ENCODE data around the gene LAD1. TPM values are rescaled to one million over a fixed set of nuclear protein-coding genes. Genes with fewer than 3 reads are reported as not detected.

The LAD1 gene
- total RNA-seq, 1 experiment from 2014 or later: 0.10 TPM

GRCh38 chr1:201350884-201351283 is 48.2 kb downstream of the LAD1 start:
- H3K27me3 ChIP-seq (ENCODE audit: control insufficient read depth, insufficient read depth, low read length): peaks cover 2% of the 10 kb centered on the region
- ChIA-PET POLR2A (no interaction called here), CTCF (no interaction called here)
- no peaks in the 10 kb centered on the region for H3K9me3 ChIP-seq (ENCODE audit: control insufficient read depth, insufficient read depth, low read depth, low read length)
- ATAC-seq: no peak
- no peaks in the 10 kb centered on the region for H3K4me1 ChIP-seq (ENCODE audit: control insufficient read depth, insufficient read depth, low read length)
- no peak overlapping the region for H3K27ac ChIP-seq (ENCODE audit: low read length)
- H3K4me3 ChIP-seq (ENCODE audit: low read depth in 2 of 2, low read length in 2 of 2): no peak overlapping the region
- H3K36me3 ChIP-seq (ENCODE audit: control insufficient read depth, insufficient read depth, low read length): no peaks in the 10 kb centered on the region
- in situ Hi-C loops (cut with HindIII; ENCODE audit: low pct_unique_long_range_greater_than_20kb, low sequenced_read_pairs) (no loop called here), intact Hi-C loops (cut with micrococcal nuclease; ENCODE audit: unreplicated experiment) (no loop called here)
- TF ChIP-seq TCF7L2 (IDR thresholded peaks at IDR 0.05; ENCODE audit: low read depth, low read length) (no peak), CTCF (IDR thresholded peaks at IDR 0.05) (no peak), REST (IDR thresholded peaks at IDR 0.05; ENCODE audit: insufficient read depth in 1 of 2, low read depth in 2 of 2, low read length in 1 of 2) (no peak), POLR2AphosphoS5 (IDR thresholded peaks at IDR 0.05; ENCODE audit: low read depth, low read length) (no peak), SIN3A (IDR thresholded peaks at IDR 0.05; ENCODE audit: borderline replicate concordance, insufficient read depth, low read depth, low read length) (no peak)
- BruUV-seq (replicated peaks): no TSS peak
- no peak for DNase-seq (ENCODE audit: low read depth, low spot score)

- H3K4me1 ChIP-seq (ENCODE audit: control insufficient read depth, insufficient read depth, low read length): no peaks in the 10 kb centered on the region
- no peak for TF ChIP-seq SIN3A (IDR thresholded peaks at IDR 0.05; ENCODE audit: borderline replicate concordance, insufficient read depth, low read depth, low read length)
- H3K9me3 ChIP-seq (ENCODE audit: control insufficient read depth, insufficient read depth, low read depth, low read length): no peaks in the 10 kb centered on the region
- ATAC-seq (no peak), DNase-seq (ENCODE audit: low read depth, low spot score) (no peak)
- BruUV-seq (replicated peaks): no TSS peak
- in situ Hi-C loops (cut with HindIII; ENCODE audit: low pct_unique_long_range_greater_than_20kb, low sequenced_read_pairs): no loop called here
- no peak overlapping the region for H3K4me3 ChIP-seq (ENCODE audit: low read depth in 2 of 2, low read length in 2 of 2)
- H3K27ac ChIP-seq (ENCODE audit: low read length): no peak overlapping the region
- H3K36me3 ChIP-seq (ENCODE audit: control insufficient read depth, insufficient read depth, low read length): no peaks in the 10 kb centered on the region
- ChIA-PET POLR2A (no interaction called here), CTCF (no interaction called here)
- intact Hi-C loops (cut with micrococcal nuclease; ENCODE audit: unreplicated experiment): no loop called here
- peaks cover 2% of the 10 kb centered on the region for H3K27me3 ChIP-seq (ENCODE audit: control insufficient read depth, insufficient read depth, low read length)
These were observed 48.8 kb downstream of the LAD1 start for GRCh38 chr1:201350361-201350725.

- BruUV-seq (replicated peaks): no TSS peak
- ATAC-seq (no peak), DNase-seq (ENCODE audit: low read depth, low spot score) (no peak)
- Histone ChIP-seq H3K4me1 (ENCODE audit: control insufficient read depth, insufficient read depth, low read length) (no peaks in the 10 kb centered on the region), H3K36me3 (ENCODE audit: control insufficient read depth, insufficient read depth, low read length) (no peaks in the 10 kb centered on the region), H3K4me3 (ENCODE audit: low read depth in 2 of 2, low read length in 2 of 2) (no peak overlapping the region), H3K27me3 (ENCODE audit: control insufficient read depth, insufficient read depth, low read length) (peaks cover 2% of the 10 kb centered on the region), H3K27ac (ENCODE audit: low read length) (no peak overlapping the region), H3K9me3 (ENCODE audit: control insufficient read depth, insufficient read depth, low read depth, low read length) (no peaks in the 10 kb centered on the region)
- intact Hi-C loops (cut with micrococcal nuclease; ENCODE audit: unreplicated experiment) (loop anchor here (5.0 kb wide), 1 partner anchor 97 kb away; no protein-coding TSS in a partner anchor), in situ Hi-C loops (cut with HindIII; ENCODE audit: low pct_unique_long_range_greater_than_20kb, low sequenced_read_pairs) (no loop called here)
- TF ChIP-seq REST (IDR thresholded peaks at IDR 0.05; ENCODE audit: insufficient read depth in 1 of 2, low read depth in 2 of 2, low read length in 1 of 2) (no peak), CTCF (IDR thresholded peaks at IDR 0.05) (no peak), POLR2AphosphoS5 (IDR thresholded peaks at IDR 0.05; ENCODE audit: low read depth, low read length) (no peak), SIN3A (IDR thresholded peaks at IDR 0.05; ENCODE audit: borderline replicate concordance, insufficient read depth, low read depth, low read length) (no peak), TCF7L2 (IDR thresholded peaks at IDR 0.05; ENCODE audit: low read depth, low read length) (no peak)
- CTCF ChIA-PET: interaction anchor here (1.1 kb wide), 1 partner anchor 104 kb away, joined by 3 read pairs; no protein-coding TSS in a partner anchor
- POLR2A ChIA-PET: no interaction called here
These were observed 50.0 kb downstream of the LAD1 start for GRCh38 chr1:201349092-201349491.
